Calu3 (cell line): Measurements from ENCODE around the gene FAM50B. TPM values are rescaled to one million over a fixed set of nuclear protein-coding genes. Genes with fewer than 3 reads are reported as not detected.

Experiments used
- BruUV-seq: library from RNA; stranded (reverse); fragments of 400-500 nt; replicated peaks from 2 replicates; lab custom pipeline; 2021; lab: Mats Ljungman, UMichigan
- CTCF ChIA-PET: fragments of 300-600 bp; sonication (Branson Sonifier 250); formaldehyde crosslinking; loops from one replicate; lab custom pipeline; 2022; ENCODE audit warnings: antibody characterized with exemption; lab: Charles Lee
- DNase-seq: peaks from one replicate; pipeline ENCODE4 v3.0.0; 2022
- H3K27ac Mint-ChIP-seq: one replicate; pipeline ENCODE4 v1.8.0; 2022; ENCODE audit warnings: mixed read lengths; ENCODE audit not compliant: unreplicated experiment
- H3K27me3 Mint-ChIP-seq: one replicate; pipeline ENCODE4 v1.8.0; 2022; ENCODE audit warnings: mixed read lengths; ENCODE audit not compliant: unreplicated experiment
- H3K36me3 Mint-ChIP-seq: one replicate; pipeline ENCODE4 v1.8.0; 2022; ENCODE audit warnings: mild to moderate bottlenecking, moderate library complexity, mixed read lengths; ENCODE audit not compliant: insufficient read depth, unreplicated experiment
- H3K4me1 Mint-ChIP-seq: one replicate; pipeline ENCODE4 v1.8.0; 2022; ENCODE audit warnings: mild to moderate bottlenecking, low read depth, mixed read lengths; ENCODE audit not compliant: unreplicated experiment
- H3K4me3 Mint-ChIP-seq: one replicate; pipeline ENCODE4 v1.8.0; 2022; ENCODE audit warnings: mild to moderate bottlenecking, low read depth, moderate library complexity, mixed read lengths; ENCODE audit not compliant: unreplicated experiment
- H3K9me3 Mint-ChIP-seq: one replicate; pipeline ENCODE4 v1.8.0; 2022; ENCODE audit warnings: low read depth, mixed read lengths; ENCODE audit not compliant: unreplicated experiment
- intact Hi-C: fragments of 100-400 bp; cut with micrococcal nuclease; formaldehyde crosslinking; loops from one replicate; pipeline ENCODE4 v1.10.0; 2022; ENCODE audit not compliant: unreplicated experiment
- total RNA-seq: library from RNA; stranded (reverse); gene quantifications from 2 replicates; pipeline ENCODE4 v1.2.3, GENCODE V29; 2022
- TF ChIP-seq, protein P1 (sequence below): fragments of 200-600 bp; IDR thresholded peaks from one replicate; pipeline ENCODE4 v1.8.0; 2022; ENCODE audit warnings: antibody characterized with exemption; ENCODE audit not compliant: unreplicated experiment

FAM50B gene
- total RNA-seq, 1 experiment from 2014 or later, result 5.8 TPM

DNA sequence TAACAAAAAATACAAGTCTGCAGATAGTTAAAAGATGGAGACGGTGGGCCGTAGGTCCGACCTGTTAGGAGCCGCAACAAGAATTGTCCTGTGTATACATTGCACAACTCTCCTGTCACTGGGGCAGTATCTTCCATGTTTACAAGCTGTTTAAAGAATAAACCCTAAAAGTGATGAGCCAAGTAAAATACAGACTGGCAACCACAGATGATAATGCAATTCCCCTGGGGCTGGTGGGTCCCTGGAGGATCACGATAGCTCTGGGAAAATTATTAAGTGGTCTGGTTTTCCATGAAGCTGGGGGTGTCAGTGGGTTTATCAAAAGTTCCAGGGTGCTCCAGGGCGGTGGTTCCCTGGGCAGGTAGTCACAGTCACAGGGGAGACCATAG lies 8.1 kb upstream of the FAM50B start:
- CTCF ChIA-PET, result no interaction called here
- TF ChIP-seq, protein P1, sequence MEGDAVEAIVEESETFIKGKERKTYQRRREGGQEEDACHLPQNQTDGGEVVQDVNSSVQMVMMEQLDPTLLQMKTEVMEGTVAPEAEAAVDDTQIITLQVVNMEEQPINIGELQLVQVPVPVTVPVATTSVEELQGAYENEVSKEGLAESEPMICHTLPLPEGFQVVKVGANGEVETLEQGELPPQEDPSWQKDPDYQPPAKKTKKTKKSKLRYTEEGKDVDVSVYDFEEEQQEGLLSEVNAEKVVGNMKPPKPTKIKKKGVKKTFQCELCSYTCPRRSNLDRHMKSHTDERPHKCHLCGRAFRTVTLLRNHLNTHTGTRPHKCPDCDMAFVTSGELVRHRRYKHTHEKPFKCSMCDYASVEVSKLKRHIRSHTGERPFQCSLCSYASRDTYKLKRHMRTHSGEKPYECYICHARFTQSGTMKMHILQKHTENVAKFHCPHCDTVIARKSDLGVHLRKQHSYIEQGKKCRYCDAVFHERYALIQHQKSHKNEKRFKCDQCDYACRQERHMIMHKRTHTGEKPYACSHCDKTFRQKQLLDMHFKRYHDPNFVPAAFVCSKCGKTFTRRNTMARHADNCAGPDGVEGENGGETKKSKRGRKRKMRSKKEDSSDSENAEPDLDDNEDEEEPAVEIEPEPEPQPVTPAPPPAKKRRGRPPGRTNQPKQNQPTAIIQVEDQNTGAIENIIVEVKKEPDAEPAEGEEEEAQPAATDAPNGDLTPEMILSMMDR, result no peak
- Mint-ChIP-seq H3K27ac (no peak overlapping the region), H3K27me3 (no peaks in the 10 kb centered on the region), H3K36me3 (no peaks in the 10 kb centered on the region), H3K9me3 (no peaks in the 10 kb centered on the region), H3K4me3 (no peak overlapping the region), H3K4me1 (peaks cover 13% of the 10 kb centered on the region)
- intact Hi-C loops, result loop anchor here (10.0 kb wide), 1 partner anchor 134 kb away; no protein-coding TSS in a partner anchor
- no peak for DNase-seq
- BruUV-seq, result no TSS peak

DNA sequence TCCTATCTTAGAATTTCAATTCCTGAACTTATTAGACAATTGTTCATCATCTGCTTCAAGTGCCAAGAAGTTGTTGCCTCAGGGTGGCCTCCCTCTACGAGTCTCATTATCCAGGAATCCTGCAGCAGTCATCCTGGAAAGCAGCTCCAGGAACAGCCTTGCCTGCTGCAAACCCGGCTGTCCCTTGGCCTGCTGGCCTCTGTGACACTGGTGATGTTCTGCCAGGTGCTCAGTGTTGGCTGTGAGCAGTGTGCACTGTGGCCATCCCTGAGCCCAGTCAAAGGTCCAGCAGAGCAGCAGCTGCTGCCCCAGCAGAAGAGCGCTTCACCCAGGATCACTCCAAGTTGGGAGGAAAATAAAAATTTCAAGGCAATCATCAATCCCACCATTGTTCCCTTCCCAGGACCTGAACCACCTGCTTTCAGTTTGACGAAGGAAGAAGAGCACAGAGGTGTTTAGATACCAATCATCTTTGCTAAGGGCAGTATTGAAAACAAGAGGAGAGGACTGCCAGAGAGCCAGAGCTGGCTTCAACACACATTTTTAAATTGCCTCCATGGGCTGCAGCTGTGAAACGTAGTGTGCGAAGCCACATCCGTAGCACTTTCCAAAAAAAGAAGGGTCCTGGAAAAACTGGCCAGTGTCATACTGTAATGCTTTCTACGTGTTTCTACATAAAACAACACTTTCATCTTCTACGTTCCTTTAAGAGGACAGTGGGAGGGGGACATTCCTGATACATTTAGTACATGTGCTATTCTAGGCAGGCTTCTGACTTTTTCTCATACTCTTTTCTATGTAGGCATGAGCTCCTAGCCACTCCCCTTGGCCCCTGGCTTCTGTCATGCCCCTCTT lies 7.2 kb upstream of the FAM50B start:
- intact Hi-C loops, result loop anchor here (10.0 kb wide), 1 partner anchor 133 kb away; no protein-coding TSS in a partner anchor
- H3K27ac Mint-ChIP-seq, result no peak overlapping the region
- H3K4me3 Mint-ChIP-seq, result no peak overlapping the region
- no peaks in the 10 kb centered on the region for H3K36me3 Mint-ChIP-seq
- no peak for DNase-seq
- H3K9me3 Mint-ChIP-seq, result no peaks in the 10 kb centered on the region
- no TSS peak for BruUV-seq
- TF ChIP-seq, protein P1, result no peak
- CTCF ChIA-PET, result interaction anchor here (1.2 kb wide), 1 partner anchor 45 kb away, joined by 3 read pairs; no protein-coding TSS in a partner anchor
- H3K27me3 Mint-ChIP-seq, result no peaks in the 10 kb centered on the region
- H3K4me1 Mint-ChIP-seq, result peaks cover 13% of the 10 kb centered on the region

DNA sequence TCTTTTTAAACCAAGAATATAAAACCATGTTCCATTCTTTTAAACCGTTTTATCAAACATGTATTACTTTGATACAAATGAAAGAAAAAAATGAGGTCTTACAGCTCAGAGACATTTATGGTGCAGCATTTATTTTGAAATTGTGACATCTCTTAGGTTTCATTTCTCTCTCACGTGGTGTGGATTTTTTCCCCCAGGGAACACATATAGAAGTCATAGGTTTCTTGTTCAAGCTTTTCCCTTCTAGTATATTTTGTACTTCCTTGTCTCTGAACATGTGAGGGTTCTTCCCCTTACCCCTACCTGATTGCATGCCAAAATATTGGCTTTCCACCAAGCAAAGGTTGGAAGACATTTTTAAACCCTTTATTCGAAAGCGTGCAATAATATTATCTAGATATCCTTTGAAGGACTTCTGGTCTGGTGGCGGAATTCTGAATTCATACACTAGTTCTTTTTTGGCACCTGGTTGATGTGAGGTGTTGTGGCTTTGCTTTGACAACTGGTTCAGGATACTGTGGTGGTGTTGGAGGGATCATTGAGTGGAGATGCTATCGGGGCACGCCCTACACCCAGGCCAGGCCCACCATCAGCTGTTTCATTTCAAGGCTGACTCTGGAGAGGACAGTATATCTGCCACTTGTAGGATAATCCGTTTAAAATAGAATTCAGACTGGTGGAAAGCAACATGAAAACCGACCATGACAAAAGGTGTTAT lies 5.6 kb upstream of the FAM50B start:
- peaks cover 23% of the 10 kb centered on the region for H3K4me1 Mint-ChIP-seq
- DNase-seq, result no peak
- intact Hi-C loops, result loop anchor here (10.0 kb wide), 1 partner anchor 131 kb away; no protein-coding TSS in a partner anchor
- H3K36me3 Mint-ChIP-seq, result no peaks in the 10 kb centered on the region
- no peaks in the 10 kb centered on the region for H3K27me3 Mint-ChIP-seq
- no peaks in the 10 kb centered on the region for H3K9me3 Mint-ChIP-seq
- TF ChIP-seq, protein P1, result no peak
- H3K27ac Mint-ChIP-seq, result no peak overlapping the region
- CTCF ChIA-PET, result no interaction called here
- BruUV-seq, result no TSS peak
- H3K4me3 Mint-ChIP-seq, result no peak overlapping the region

DNA sequence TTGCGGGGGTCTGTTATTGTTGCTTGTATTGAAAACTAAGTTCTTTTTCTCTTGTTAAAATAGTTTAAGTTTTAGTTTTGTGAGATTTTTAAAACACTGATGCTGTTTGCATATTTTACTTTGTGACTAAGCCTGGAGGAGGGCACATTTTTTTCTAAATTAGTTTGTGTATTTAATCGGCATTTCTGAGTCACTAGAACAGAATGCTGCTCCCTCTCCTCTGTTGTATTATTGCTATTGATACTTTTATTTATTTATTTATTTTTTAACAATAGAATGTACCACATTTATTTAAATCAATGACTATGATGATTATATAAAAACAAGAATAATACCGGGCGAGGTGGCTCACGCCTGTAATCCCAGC lies 5.1 kb upstream of the FAM50B start:
- H3K4me1 Mint-ChIP-seq, result peaks cover 23% of the 10 kb centered on the region
- H3K4me3 Mint-ChIP-seq, result no peak overlapping the region
- no peaks in the 10 kb centered on the region for H3K27me3 Mint-ChIP-seq
- no TSS peak for BruUV-seq
- DNase-seq, result no peak
- H3K36me3 Mint-ChIP-seq, result no peaks in the 10 kb centered on the region
- H3K9me3 Mint-ChIP-seq, result no peaks in the 10 kb centered on the region
- CTCF ChIA-PET, result no interaction called here
- no peak overlapping the region for H3K27ac Mint-ChIP-seq
- TF ChIP-seq, protein P1, result no peak
- intact Hi-C loops, result loop anchor here (10.0 kb wide), 1 partner anchor 131 kb away; no protein-coding TSS in a partner anchor
